ENCODE measurements around the gene MCM8.

Gene MCM8

DNA sequence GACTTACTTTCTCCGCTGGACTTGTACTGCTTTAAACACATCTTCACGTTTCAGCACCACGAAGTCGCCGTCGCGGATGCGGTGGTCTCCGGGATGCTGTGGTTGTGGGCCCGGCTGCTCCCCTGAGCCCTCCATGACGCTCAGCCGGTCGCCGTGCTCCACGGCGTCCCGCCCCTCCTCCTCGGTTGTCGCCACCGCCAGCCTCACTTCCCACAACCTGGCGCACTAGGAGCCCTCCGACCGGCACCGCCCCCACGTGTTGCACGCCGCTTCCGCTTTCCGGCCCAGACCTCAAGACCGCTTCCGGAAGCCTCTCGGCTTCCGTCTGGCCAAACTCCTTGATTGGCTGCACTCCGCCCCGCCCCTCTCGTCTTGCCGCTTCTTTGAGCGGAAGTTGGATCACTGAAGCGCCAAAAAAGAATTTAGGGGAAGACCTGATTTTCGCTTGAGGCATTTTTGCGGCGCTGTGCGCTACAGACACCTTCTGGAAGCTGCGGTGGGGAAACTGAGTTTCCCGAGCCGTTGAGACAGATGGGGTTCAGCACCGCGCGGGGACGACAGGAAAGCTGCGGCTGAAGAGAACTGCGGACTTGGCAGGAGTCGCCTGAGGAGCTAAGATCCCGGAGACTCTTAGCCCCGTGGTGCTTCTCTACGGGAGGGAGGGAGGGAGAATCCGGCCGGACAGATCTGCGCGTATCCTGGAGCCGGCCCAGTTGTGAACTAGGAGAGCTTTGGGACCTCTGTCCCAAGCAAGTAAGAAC is at the start of gene MCM8, which contains the start of gene TRMT6:
TSS of gene MCM8 (plus strand) at position 382 of the 761 bp plus-strand sequence. CDS start 1,364 bp downstream, outside the sequence.
TSS of gene TRMT6 (minus strand) at position 263 of the 761 bp plus-strand sequence. CDS start at position 135, 128 bp downstream.
- in situ Hi-C loops (cut with MboI; ENCODE audit: low sequenced_read_pairs, unreplicated experiment) = no loop called here
- peak; percentile 93 for DNase-seq (ENCODE audit: low spot score)
- TF ChIP-seq, protein P1, sequence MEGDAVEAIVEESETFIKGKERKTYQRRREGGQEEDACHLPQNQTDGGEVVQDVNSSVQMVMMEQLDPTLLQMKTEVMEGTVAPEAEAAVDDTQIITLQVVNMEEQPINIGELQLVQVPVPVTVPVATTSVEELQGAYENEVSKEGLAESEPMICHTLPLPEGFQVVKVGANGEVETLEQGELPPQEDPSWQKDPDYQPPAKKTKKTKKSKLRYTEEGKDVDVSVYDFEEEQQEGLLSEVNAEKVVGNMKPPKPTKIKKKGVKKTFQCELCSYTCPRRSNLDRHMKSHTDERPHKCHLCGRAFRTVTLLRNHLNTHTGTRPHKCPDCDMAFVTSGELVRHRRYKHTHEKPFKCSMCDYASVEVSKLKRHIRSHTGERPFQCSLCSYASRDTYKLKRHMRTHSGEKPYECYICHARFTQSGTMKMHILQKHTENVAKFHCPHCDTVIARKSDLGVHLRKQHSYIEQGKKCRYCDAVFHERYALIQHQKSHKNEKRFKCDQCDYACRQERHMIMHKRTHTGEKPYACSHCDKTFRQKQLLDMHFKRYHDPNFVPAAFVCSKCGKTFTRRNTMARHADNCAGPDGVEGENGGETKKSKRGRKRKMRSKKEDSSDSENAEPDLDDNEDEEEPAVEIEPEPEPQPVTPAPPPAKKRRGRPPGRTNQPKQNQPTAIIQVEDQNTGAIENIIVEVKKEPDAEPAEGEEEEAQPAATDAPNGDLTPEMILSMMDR (IDR thresholded peaks at IDR 0.05; ENCODE audit: borderline replicate concordance, control extremely low read depth, extremely low read depth, insufficient read depth, missing control alignments) = no peak

DNA sequence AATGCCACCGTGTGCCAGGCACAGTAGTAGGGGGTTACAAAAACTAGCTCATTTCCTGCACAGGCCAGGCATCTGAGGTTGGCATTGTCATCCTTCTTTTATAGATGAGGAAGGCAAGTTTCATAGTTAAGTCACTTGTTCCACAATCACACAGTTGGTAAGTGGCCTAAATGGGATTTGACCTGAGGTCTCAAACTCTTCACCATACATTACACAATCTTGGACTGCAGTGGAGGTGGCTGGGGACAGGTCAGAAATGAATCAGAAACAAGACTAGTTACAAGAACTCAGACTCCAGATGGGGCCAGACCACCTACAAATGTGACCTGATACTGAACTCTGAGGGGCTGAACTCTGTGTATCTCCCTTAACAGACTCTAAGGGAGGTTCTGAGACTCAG is 49.5 kb upstream of the MCM8 start:
- in situ Hi-C loops (cut with MboI; ENCODE audit: low sequenced_read_pairs, unreplicated experiment) = no loop called here
- TF ChIP-seq, protein P1 (IDR thresholded peaks at IDR 0.05; ENCODE audit: borderline replicate concordance, control extremely low read depth, extremely low read depth, insufficient read depth, missing control alignments) = no peak
- no peak for DNase-seq (ENCODE audit: low spot score)

DNA sequence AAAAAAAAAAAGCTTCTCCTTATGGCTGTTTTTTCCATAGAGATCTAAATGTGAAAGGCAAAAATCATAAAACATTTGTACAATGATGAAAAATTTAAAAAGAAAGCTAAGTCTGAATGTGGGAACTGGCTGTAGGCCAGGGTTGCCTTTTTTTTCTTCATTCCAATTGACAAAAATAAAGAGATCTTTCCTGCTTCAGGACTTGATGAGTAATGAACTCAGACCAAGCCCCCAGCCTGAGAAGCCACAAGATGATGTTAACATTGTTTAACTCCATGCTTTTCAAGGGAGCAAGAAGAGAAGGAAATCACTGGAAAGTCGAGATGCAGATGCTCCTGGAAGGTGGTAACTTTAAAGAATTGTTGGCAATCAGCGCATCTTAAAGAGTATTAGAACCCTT is 41.5 kb upstream of the MCM8 start:
- no peak for DNase-seq (ENCODE audit: low spot score)
- TF ChIP-seq, protein P1 (IDR thresholded peaks at IDR 0.05; ENCODE audit: borderline replicate concordance, control extremely low read depth, extremely low read depth, insufficient read depth, missing control alignments) = no peak
- in situ Hi-C loops (cut with MboI; ENCODE audit: low sequenced_read_pairs, unreplicated experiment) = no loop called here

DNA sequence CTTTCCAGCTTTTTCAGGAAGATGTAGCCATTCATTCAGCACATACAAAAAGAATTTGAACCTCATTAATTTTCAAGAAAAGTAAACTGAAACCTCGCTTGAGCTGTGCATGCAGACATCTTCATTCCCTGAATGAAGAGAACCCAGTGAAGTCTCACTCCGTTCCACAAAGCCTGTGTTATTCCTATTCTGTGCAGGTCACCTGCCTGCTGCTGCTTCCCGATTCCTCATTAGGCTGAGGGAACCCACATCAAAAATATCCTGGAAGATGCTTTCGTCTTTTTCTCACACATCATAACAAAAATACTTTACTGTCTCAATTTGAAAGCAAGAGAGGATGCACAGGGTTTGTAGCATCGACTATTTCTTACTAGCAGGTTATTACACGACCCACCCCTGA is 40.3 kb upstream of the MCM8 start:
- TF ChIP-seq, protein P1 (IDR thresholded peaks at IDR 0.05; ENCODE audit: borderline replicate concordance, control extremely low read depth, extremely low read depth, insufficient read depth, missing control alignments) = no peak
- no peak for DNase-seq (ENCODE audit: low spot score)
- in situ Hi-C loops (cut with MboI; ENCODE audit: low sequenced_read_pairs, unreplicated experiment) = no loop called here

DNA sequence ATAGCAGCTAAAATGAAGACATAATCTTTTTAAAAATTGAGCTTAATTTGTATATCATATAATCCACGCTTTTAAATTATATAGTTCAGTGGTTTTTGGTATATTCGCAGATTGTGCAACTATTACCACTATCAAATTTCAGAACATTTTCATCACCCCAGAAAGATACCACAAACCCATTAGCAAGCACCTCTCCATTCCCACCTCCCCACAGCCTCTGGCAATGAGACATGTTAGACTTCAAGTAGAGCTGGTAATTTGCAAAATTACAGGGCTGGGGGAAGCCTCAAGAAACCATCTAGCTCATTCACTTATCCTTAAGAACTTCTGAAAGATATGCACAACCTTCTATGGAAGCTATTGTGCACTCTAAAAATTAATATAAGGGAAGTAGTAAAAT is 37.3 kb upstream of the MCM8 start:
- TF ChIP-seq, protein P1 (IDR thresholded peaks at IDR 0.05; ENCODE audit: borderline replicate concordance, control extremely low read depth, extremely low read depth, insufficient read depth, missing control alignments) = no peak
- in situ Hi-C loops (cut with MboI; ENCODE audit: low sequenced_read_pairs, unreplicated experiment) = no loop called here
- DNase-seq (ENCODE audit: low spot score) = no peak

DNA sequence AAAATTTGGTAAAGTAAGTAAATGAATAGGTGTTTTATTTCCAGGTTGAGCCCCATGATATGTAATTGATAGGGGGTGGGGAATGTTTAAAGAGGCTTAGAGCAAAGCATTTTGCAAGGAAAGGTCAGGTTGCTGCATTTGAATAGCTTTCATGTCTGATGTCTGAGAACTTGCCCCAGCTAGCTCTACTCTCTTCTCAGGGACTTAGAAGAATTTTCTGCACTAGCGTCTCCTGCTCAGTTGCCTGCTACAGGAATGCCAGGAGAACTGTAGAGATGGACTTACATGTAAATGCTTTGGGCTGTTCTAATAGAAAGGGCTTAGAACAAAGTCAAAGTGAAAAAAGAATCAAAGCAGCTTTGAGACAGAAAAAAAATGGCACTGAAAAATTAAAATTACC is 35.6 kb upstream of the MCM8 start:
- TF ChIP-seq, protein P1 (IDR thresholded peaks at IDR 0.05; ENCODE audit: borderline replicate concordance, control extremely low read depth, extremely low read depth, insufficient read depth, missing control alignments) = no peak
- in situ Hi-C loops (cut with MboI; ENCODE audit: low sequenced_read_pairs, unreplicated experiment) = no loop called here
- no peak for DNase-seq (ENCODE audit: low spot score)

Data from GM13976 (cell line).